ENCODE results near the gene TMEFF2.
"Not testable (repeated sequence)": the region's sequence is repeated elsewhere in the genome, so short reads cannot be mapped to it uniquely, and the experiment has no call there.

TMEFF2 gene

GRCh38 chr2:192139813-192140212 is 54.9 kb downstream of the TMEFF2 start:
- Histone ChIP-seq H2AFZ (no peak overlapping the region), H3K79me2 (no peaks in the 10 kb centered on the region), H3K4me2 (ENCODE audit: low read length) (no peak overlapping the region), H3K27ac (no peak overlapping the region), H3K9me3 (ENCODE audit: control insufficient read depth, low read length) (no peaks in the 10 kb centered on the region), H3K4me1 (no peaks in the 10 kb centered on the region), H3K27me3 (ENCODE audit: control insufficient read depth, insufficient read depth, low read length) (no peaks in the 10 kb centered on the region), H3K9ac (no peak overlapping the region), H3K4me3 (ENCODE audit: low read depth, low read length) (no peak overlapping the region), H3K36me3 (ENCODE audit: control insufficient read depth, insufficient read depth, low read length) (no peaks in the 10 kb centered on the region)
- no peak for TF ChIP-seq CTCF (IDR thresholded peaks at IDR 0.05)

GRCh38 chr2:192137451-192137850 is 57.3 kb downstream of the TMEFF2 start:
- Histone ChIP-seq H3K4me1 (no peaks in the 10 kb centered on the region), H3K4me2 (ENCODE audit: low read length) (no peak overlapping the region)

GRCh38 chr2:192132604-192133003 is 62.1 kb downstream of the TMEFF2 start:
- not testable (repeated sequence) for H3K79me2 ChIP-seq; H3K27me3 ChIP-seq (ENCODE audit: control insufficient read depth, insufficient read depth, low read length); H3K4me1 ChIP-seq; H3K36me3 ChIP-seq (ENCODE audit: control insufficient read depth, insufficient read depth, low read length); H3K4me2 ChIP-seq (ENCODE audit: low read length); H3K9ac ChIP-seq; H3K27ac ChIP-seq; H3K9me3 ChIP-seq (ENCODE audit: control insufficient read depth, low read length); H2AFZ ChIP-seq; H3K4me3 ChIP-seq (ENCODE audit: low read depth, low read length)

More at GRCh38 chr2:192137451-192137850, 57.3 kb downstream of the TMEFF2 start:
- no peak overlapping the region for H3K27ac ChIP-seq
- no peak overlapping the region for H2AFZ ChIP-seq
- H3K36me3 ChIP-seq (ENCODE audit: control insufficient read depth, insufficient read depth, low read length) = no peaks in the 10 kb centered on the region
- TF ChIP-seq CTCF (IDR thresholded peaks at IDR 0.05) = no peak
- no peak overlapping the region for H3K4me3 ChIP-seq (ENCODE audit: low read depth, low read length)
- H3K9me3 ChIP-seq (ENCODE audit: control insufficient read depth, low read length) = no peaks in the 10 kb centered on the region
- H3K27me3 ChIP-seq (ENCODE audit: control insufficient read depth, insufficient read depth, low read length) = no peaks in the 10 kb centered on the region
- H3K79me2 ChIP-seq = no peaks in the 10 kb centered on the region
- no peak overlapping the region for H3K9ac ChIP-seq

- H3K27me3 ChIP-seq (ENCODE audit: control insufficient read depth, insufficient read depth, low read length); H3K4me1 ChIP-seq; H3K9me3 ChIP-seq (ENCODE audit: control insufficient read depth, low read length); H3K79me2 ChIP-seq; H3K9ac ChIP-seq; H3K4me2 ChIP-seq (ENCODE audit: low read length); H3K4me3 ChIP-seq (ENCODE audit: low read depth, low read length); H3K27ac ChIP-seq; H3K36me3 ChIP-seq (ENCODE audit: control insufficient read depth, insufficient read depth, low read length); H2AFZ ChIP-seq: not testable (repeated sequence)
Measured at GRCh38 chr2:192130312-192130711, 64.4 kb downstream of the TMEFF2 start.

GRCh38 chr2:192128655-192129054 is 66.1 kb downstream of the TMEFF2 start:
- Histone ChIP-seq H3K4me1 (no peaks in the 10 kb centered on the region), H3K9ac (no peak overlapping the region), H3K9me3 (ENCODE audit: control insufficient read depth, low read length) (no peaks in the 10 kb centered on the region), H3K27ac (no peak overlapping the region), H3K4me2 (ENCODE audit: low read length) (no peak overlapping the region), H3K36me3 (ENCODE audit: control insufficient read depth, insufficient read depth, low read length) (no peaks in the 10 kb centered on the region), H2AFZ (no peak overlapping the region), H3K79me2 (no peaks in the 10 kb centered on the region), H3K4me3 (ENCODE audit: low read depth, low read length) (no peak overlapping the region), H3K27me3 (ENCODE audit: control insufficient read depth, insufficient read depth, low read length) (no peaks in the 10 kb centered on the region)
- no peak for TF ChIP-seq CTCF (IDR thresholded peaks at IDR 0.05)

- TF ChIP-seq CTCF (IDR thresholded peaks at IDR 0.05) = no peak
- Histone ChIP-seq H3K9ac (no peak overlapping the region), H3K4me2 (ENCODE audit: low read length) (no peak overlapping the region), H3K4me1 (no peaks in the 10 kb centered on the region), H2AFZ (no peak overlapping the region), H3K27me3 (ENCODE audit: control insufficient read depth, insufficient read depth, low read length) (no peaks in the 10 kb centered on the region), H3K9me3 (ENCODE audit: control insufficient read depth, low read length) (no peaks in the 10 kb centered on the region), H3K36me3 (ENCODE audit: control insufficient read depth, insufficient read depth, low read length) (no peaks in the 10 kb centered on the region), H3K4me3 (ENCODE audit: low read depth, low read length) (no peak overlapping the region), H3K79me2 (no peaks in the 10 kb centered on the region), H3K27ac (no peak overlapping the region)
Measured at GRCh38 chr2:192127434-192127833, 67.3 kb downstream of the TMEFF2 start.
